ENCODE measurements around the gene UBR2.

GRCh38 chr6:42652024-42652746 lies 88.4 kb downstream of the UBR2 start:
- TF ChIP-seq EZH2 (IDR thresholded peaks at IDR 0.05; ENCODE audit: low read depth) (no peak), CTCF (conservative IDR thresholded peaks at IDR 0.05) (no peak)

All from PC-9 (cell line).